GM21381 (cell line): ENCODE results near the gene IGLL5.

Experiments used
- ATAC-seq: cut with Tn5 transposase; IDR thresholded peaks from one replicate; pipeline ENCODE4 v1.9.1; 2021; ENCODE audit warnings: mild to moderate bottlenecking, moderate library complexity; ENCODE audit not compliant: unreplicated experiment

Gene IGLL5

GRCh38 chr22:22936915-22937656 lies 49.5 kb downstream of the IGLL5 start:
- ATAC-seq: no peak

- ATAC-seq: no peak
These were observed 50.4 kb downstream of the IGLL5 start for GRCh38 chr22:22937894-22938480.

- no peak for ATAC-seq
These were observed 51.3 kb downstream of the IGLL5 start for GRCh38 chr22:22938672-22939587.

GRCh38 chr22:22939588-22940368 lies 52.2 kb downstream of the IGLL5 start:
- ATAC-seq: no peak

GRCh38 chr22:22940961-22941605 lies 53.5 kb downstream of the IGLL5 start:
- ATAC-seq: no peak

- ATAC-seq: no peak
These were observed 54.4 kb downstream of the IGLL5 start for GRCh38 chr22:22941831-22942510.

GRCh38 chr22:22942511-22943329 lies 55.1 kb downstream of the IGLL5 start:
- ATAC-seq: peak; percentile 51

- no peak for ATAC-seq
These were observed 56.1 kb downstream of the IGLL5 start for GRCh38 chr22:22943521-22944267.

- ATAC-seq: no peak
These were observed 56.8 kb downstream of the IGLL5 start for GRCh38 chr22:22944268-22944985.

- ATAC-seq: no peak
These were observed 57.6 kb downstream of the IGLL5 start for GRCh38 chr22:22945195-22945594.
